IMR-90 (cell line): ENCODE data around the gene C6orf52. TPM values are rescaled to one million over a fixed set of nuclear protein-coding genes. Genes with fewer than 3 reads are reported as not detected.

Experiments used
- ATAC-seq: fragments of 200-7000 bp; cut with Tn5 transposase; 2 replicates; pipeline ENCODE4 v1.9.1; 2020; ENCODE audit warnings: low read depth, mild to moderate bottlenecking, moderate library complexity
- BruUV-seq: library from RNA; stranded (reverse); fragments of 400-500 nt; replicated peaks from 2 replicates; lab custom pipeline; 2021; lab: Mats Ljungman, UMichigan
- CTCF ChIA-PET: fragments of 300-600 bp; formaldehyde crosslinking; extraction: SDS; loops from one replicate; lab custom pipeline; 2021; ENCODE audit warnings: antibody characterized with exemption; lab: Yijun Ruan, JAX
- POLR2A ChIA-PET: fragments of 300-600 bp; sonication (Branson Sonifier 250); formaldehyde crosslinking; loops from one replicate; lab custom pipeline; 2022; ENCODE audit warnings: antibody characterized with exemption; ENCODE audit not compliant: unreplicated experiment; lab: Charles Lee
- DNase-seq: peaks from one replicate; pipeline ENCODE4 v3.0.0; 2013
- H2AFZ ChIP-seq: replicated peaks from 2 replicates; pipeline ENCODE3; 2013; ENCODE audit warnings: low read length, mild to moderate bottlenecking; ENCODE audit not compliant: poor library complexity
- H2AK5ac ChIP-seq: 2 replicates; pipeline ENCODE4 v1.6.1; 2013; ENCODE audit warnings: low read depth, low read length, inconsistent platforms
- H2AK9ac ChIP-seq: replicated peaks from 2 replicates; pipeline ENCODE3; 2013; ENCODE audit warnings: mild to moderate bottlenecking, low read depth, low read length, moderate library complexity; ENCODE audit not compliant: poor library complexity
- H2BK120ac ChIP-seq: 2 replicates; pipeline ENCODE4 v1.6.1; 2013; ENCODE audit warnings: low read depth, low read length, inconsistent platforms
- H2BK15ac ChIP-seq: 3 replicates; pipeline ENCODE4 v1.6.1; 2013; ENCODE audit warnings: low read depth, low read length, inconsistent platforms
- H2BK20ac ChIP-seq: 2 replicates; pipeline ENCODE4 v1.6.1; 2013; ENCODE audit warnings: low read depth, mild to moderate bottlenecking, inconsistent platforms, low read length, moderate library complexity
- H2BK5ac ChIP-seq: 2 replicates; pipeline ENCODE4 v1.6.1; 2013; ENCODE audit warnings: mild to moderate bottlenecking, low read depth, low read length, inconsistent platforms; ENCODE audit not compliant: poor library complexity, severe bottlenecking
- H3K14ac ChIP-seq: replicated peaks from 2 replicates; pipeline ENCODE4 v1.6.1; 2013; ENCODE audit warnings: low read depth, low read length, inconsistent platforms
- H3K18ac ChIP-seq: 2 replicates; pipeline ENCODE4 v1.6.1; 2013; ENCODE audit warnings: low read depth, low read length, control low read depth
- H3K23ac ChIP-seq: 2 replicates; pipeline ENCODE4 v1.6.1; 2013; ENCODE audit warnings: low read depth, low read length, inconsistent platforms
- H3K27ac ChIP-seq: 2 replicates; pipeline ENCODE4 v1.5.1; 2013; ENCODE audit warnings: mild to moderate bottlenecking, control low read depth, low read length; ENCODE audit not compliant: insufficient read depth
- H3K27me3 ChIP-seq: 2 replicates; pipeline ENCODE4 v1.6.1; 2013; ENCODE audit warnings: low read length; ENCODE audit not compliant: control insufficient read depth, insufficient read depth
- H3K36me3 ChIP-seq: 2 replicates; pipeline ENCODE4 v1.6.1; 2013; ENCODE audit warnings: low read length, mixed read lengths; ENCODE audit not compliant: control insufficient read depth, insufficient read depth
- H3K4ac ChIP-seq: 2 replicates; pipeline ENCODE4 v1.6.1; 2013; ENCODE audit warnings: low read depth, low read length, inconsistent platforms
- H3K4me1 ChIP-seq: 2 replicates; pipeline ENCODE4 v1.6.1; 2013; ENCODE audit warnings: low read length, mixed read lengths; ENCODE audit not compliant: control insufficient read depth, insufficient read depth
- H3K4me2 ChIP-seq: 2 replicates; pipeline ENCODE4 v1.6.1; 2013; ENCODE audit warnings: low read depth, mild to moderate bottlenecking, control low read depth, low read length, moderate library complexity
- H3K4me3 ChIP-seq: 2 replicates; pipeline ENCODE4 v1.5.1; 2013; ENCODE audit warnings: low read depth, mild to moderate bottlenecking, control low read depth, low read length, moderate library complexity; ENCODE audit not compliant: insufficient read depth
- H3K56ac ChIP-seq: 2 replicates; pipeline ENCODE4 v1.6.1; 2013; ENCODE audit warnings: low read length, inconsistent platforms; ENCODE audit not compliant: insufficient read depth; ENCODE audit errors: extremely low read depth
- H3K79me1 ChIP-seq, 2 experiments: 2 replicates each; pipeline ENCODE4 v1.6.1; 2013; ENCODE audit warnings: low read length in 2 of 2, inconsistent platforms in 1 of 2, low read depth in 1 of 2
- H3K9ac ChIP-seq: 2 replicates; pipeline ENCODE4 v1.6.1; 2013; ENCODE audit warnings: low read depth, low read length, control low read depth
- H3K9me1 ChIP-seq: 2 replicates; pipeline ENCODE4 v1.6.1; 2013; ENCODE audit warnings: low read length, inconsistent platforms; ENCODE audit not compliant: insufficient read depth
- H3K9me3 ChIP-seq: 2 replicates; pipeline ENCODE4 v1.6.1; 2013; ENCODE audit warnings: low read length; ENCODE audit not compliant: control insufficient read depth, insufficient read depth
- H4K20me1 ChIP-seq: 2 replicates; pipeline ENCODE4 v1.6.1; 2013; ENCODE audit warnings: low read length, inconsistent platforms; ENCODE audit not compliant: insufficient read depth
- H4K5ac ChIP-seq: 2 replicates; pipeline ENCODE4 v1.6.1; 2013; ENCODE audit warnings: mild to moderate bottlenecking, low read depth, low read length, control low read depth
- H4K8ac ChIP-seq, 2 experiments: 2 replicates each; pipeline ENCODE4 v1.6.1; 2013; ENCODE audit warnings: low read depth in 2 of 2, low read length in 2 of 2, control low read depth in 1 of 2, inconsistent platforms in 1 of 2
- H4K91ac ChIP-seq: 2 replicates; pipeline ENCODE4 v1.6.1; 2013; ENCODE audit warnings: low read depth, low read length, inconsistent platforms; ENCODE audit not compliant: insufficient read depth
- MXI1 ChIP-seq: IDR thresholded peaks from 2 replicates; pipeline ENCODE4 v1.6.1; 2012; ENCODE audit warnings: low read depth, mild to moderate bottlenecking, low read length, moderate library complexity, borderline replicate concordance
- WGBS, 2 experiments: methylation state at CpG; one replicate each; pipeline versions ENCODE4 v1.1.5 to v1.1.7; 2013; ENCODE audit warnings: missing lambda C conversion rate in 2 of 2; ENCODE audit not compliant: insufficient read length in 1 of 2; ENCODE audit errors: extremely low coverage in 2 of 2; 5-methylcytosine and 5-hydroxymethylcytosine counted together
- dilution Hi-C: fragments of 300-500 bp; cut with HindIII; formaldehyde crosslinking; loops from one replicate; pipeline ENCODE4 v1.14.3; 2018; ENCODE audit warnings: low sequenced_read_pairs; ENCODE audit not compliant: unreplicated experiment
- in situ Hi-C: fragments of 300-500 bp; cut with MboI; formaldehyde crosslinking; loops from 3 replicates; pipeline ENCODE4 v1.14.3; 2019; ENCODE audit warnings: low sequenced_read_pairs, inconsistent platforms, mixed read lengths
- intact Hi-C: fragments of 100-400 bp; cut with micrococcal nuclease; formaldehyde crosslinking; loops from 2 replicates; pipeline ENCODE4 v1.10.0; 2022
- polyA plus RNA-seq, 3 experiments: library from polyadenylated mRNA; depleted of rRNA; stranded (reverse); fragments of >200 nt; gene quantifications; 2 replicates each; pipeline ENCODE4 v1.2.3, GENCODE V29; 2012; ENCODE audit warnings: low replicate concordance in 1 of 3
- total RNA-seq: library from RNA; depleted of rRNA; stranded (reverse); fragments of >200 nt; gene quantifications from 2 replicates; pipeline ENCODE4 v1.2.3, GENCODE V29; 2012

Gene C6orf52
- total and polyA plus RNA-seq, 2 of the 4 experiments (the other 2 are of a cell fraction), result 0.31 TPM; not detected in 1

- ChIA-PET POLR2A (no interaction called here), CTCF (no interaction called here)
- in situ Hi-C loops, result no loop called here
- Histone ChIP-seq H3K79me1 (no peaks in the 10 kb centered on the region), H3K4me1 (no peaks in the 10 kb centered on the region), H4K8ac (no peak overlapping the region), H4K20me1 (no peaks in the 10 kb centered on the region), H2BK15ac (no peak overlapping the region), H3K9ac (no peak overlapping the region), H3K4me2 (no peak overlapping the region), H2AK5ac (no peak overlapping the region), H3K4ac (no peak overlapping the region), H2BK120ac (no peak overlapping the region), H3K23ac (no peak overlapping the region), H2BK20ac (no peak overlapping the region), H4K5ac (no peak overlapping the region), H3K14ac (no peak overlapping the region), H2AFZ (no peak overlapping the region), H2BK5ac (no peak overlapping the region), H3K4me3 (no peak overlapping the region), H3K9me3 (no peaks in the 10 kb centered on the region; the same call in 1 of the 2 replicates), H2AK9ac (no peak overlapping the region), H3K9me1 (no peaks in the 10 kb centered on the region), H3K27me3 (no peaks in the 10 kb centered on the region), H3K56ac (no peak overlapping the region), H3K27ac (no peak overlapping the region), H3K18ac (no peak overlapping the region), H3K36me3 (no peaks in the 10 kb centered on the region), H4K91ac (no peak overlapping the region)
- DNase-seq (no peak), ATAC-seq (no peak)
- intact Hi-C loops, result no loop called here
- WGBS, 2 experiments, result no CpG with 5 or more reads among the region's 2 CpGs
- BruUV-seq, result no TSS peak
- TF ChIP-seq MXI1, result no peak
- dilution Hi-C loops, result no loop called here
Observed at GRCh38 chr6:10662742-10663141, 31.7 kb downstream of the C6orf52 start.
